Ectodermal cell (in vitro differentiated cells): ENCODE data around the gene DCAF6.

Experiments
- H3K27ac ChIP-seq: 2 replicates; pipeline ENCODE4 v1.7.0; 2013; ENCODE audit warnings: mild to moderate bottlenecking, low read depth, low read length; ENCODE audit not compliant: insufficient read depth, poor library complexity, severe bottlenecking
- H3K27me3 ChIP-seq: 2 replicates; pipeline ENCODE4 v1.7.0; 2013; ENCODE audit warnings: mild to moderate bottlenecking, low read length; ENCODE audit not compliant: insufficient read depth, control insufficient read depth, poor library complexity, severe bottlenecking
- H3K36me3 ChIP-seq: one replicate; pipeline ENCODE4 v1.7.0; 2013; ENCODE audit warnings: low read length; ENCODE audit not compliant: control insufficient read depth, insufficient read depth
- H3K4me1 ChIP-seq: one replicate; pipeline ENCODE4 v1.7.0; 2013; ENCODE audit warnings: low read length; ENCODE audit not compliant: control insufficient read depth, insufficient read depth
- H3K4me3 ChIP-seq: 2 replicates; pipeline ENCODE4 v1.7.0; 2013; ENCODE audit warnings: low read depth, low read length, control low read depth; ENCODE audit not compliant: insufficient read depth
- H3K9me3 ChIP-seq: 2 replicates; pipeline ENCODE4 v1.7.0; 2013; ENCODE audit warnings: mild to moderate bottlenecking, low read length, moderate library complexity; ENCODE audit not compliant: control insufficient read depth
- WGBS, 2 experiments: methylation state at CpG; one replicate each; pipeline ENCODE4 v1.1.7; 2013; ENCODE audit warnings: missing lambda C conversion rate in 2 of 2; 5-methylcytosine and 5-hydroxymethylcytosine counted together

DCAF6 gene

DNA sequence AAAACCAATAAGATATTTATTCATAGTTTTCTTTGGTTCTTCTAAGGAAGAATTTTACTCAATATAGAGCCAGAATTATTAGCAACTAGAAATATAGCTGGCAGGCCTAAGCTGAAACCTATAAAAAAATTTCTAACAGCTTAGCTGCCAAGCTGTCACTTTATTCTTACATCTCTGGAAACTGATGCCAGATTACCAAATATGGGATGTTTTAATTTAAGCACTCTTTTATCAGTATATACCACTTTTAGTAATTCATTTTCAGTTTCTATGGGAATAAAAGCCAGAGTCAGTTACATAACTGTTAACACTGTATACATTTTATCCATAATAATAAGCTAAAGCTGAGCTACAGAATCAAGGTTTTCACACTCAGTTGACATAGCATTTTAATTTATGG is 69.0 kb downstream of the DCAF6 start:
- Histone ChIP-seq H3K27ac (no peak overlapping the region), H3K27me3 (no peaks in the 10 kb centered on the region), H3K4me3 (no peak overlapping the region), H3K9me3 (no peaks in the 10 kb centered on the region), H3K4me1 (no peaks in the 10 kb centered on the region), H3K36me3 (peaks cover 4% of the 10 kb centered on the region)

DNA sequence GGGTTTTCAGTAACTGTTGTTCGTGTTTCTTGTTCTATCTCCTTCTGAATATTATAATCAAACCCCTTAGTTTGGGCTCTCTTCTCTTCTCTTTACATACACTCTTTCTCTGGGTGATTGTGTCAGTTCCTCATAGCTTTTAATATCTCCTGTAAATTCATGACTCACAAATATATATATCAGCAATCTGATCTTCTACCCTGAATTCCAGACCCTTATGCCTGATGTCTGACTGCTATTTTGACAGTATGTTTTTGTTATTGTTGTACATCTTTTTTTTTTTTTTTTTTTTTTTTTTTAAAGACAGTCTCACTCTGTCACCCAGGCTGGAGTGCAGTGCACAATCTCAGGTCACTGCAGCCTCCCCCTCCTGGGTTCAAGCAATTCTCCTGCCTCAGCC is 71.2 kb downstream of the DCAF6 start:
- peaks cover 4% of the 10 kb centered on the region for H3K36me3 ChIP-seq
- 100% methylated on average over 1 of the region's 1 CpG for WGBS, 2 experiments

DNA sequence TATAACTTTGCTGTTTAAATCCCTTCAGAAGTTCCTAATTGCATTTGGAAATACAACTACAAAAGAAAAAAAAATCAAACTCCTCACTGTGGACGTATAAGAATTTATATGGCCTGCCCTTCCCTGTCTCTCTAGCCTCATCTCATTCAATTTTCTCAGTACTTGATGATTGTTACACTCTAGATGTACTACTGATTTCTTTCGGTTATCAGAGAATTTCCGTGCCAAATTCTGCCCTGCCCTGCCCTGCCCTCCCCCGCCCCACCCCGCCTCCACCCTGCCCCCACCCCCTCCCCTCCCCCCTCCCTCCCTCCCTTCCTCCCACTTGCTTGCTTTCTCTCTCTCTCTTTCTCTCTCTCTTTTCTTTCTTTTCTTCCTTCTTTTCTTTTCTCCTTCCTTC is 72.1 kb downstream of the DCAF6 start:
- Histone ChIP-seq H3K4me1 (no peaks in the 10 kb centered on the region), H3K9me3 (no peaks in the 10 kb centered on the region), H3K27me3 (no peaks in the 10 kb centered on the region), H3K4me3 (no peak overlapping the region), H3K36me3 (peaks cover 4% of the 10 kb centered on the region), H3K27ac (no peak overlapping the region)
- WGBS, 2 experiments, result 86 to 99% methylated on average over 1 to 3 of the region's 5 CpGs

More for the DNA sequence above, 71.2 kb downstream of the DCAF6 start:
- Histone ChIP-seq H3K27ac (no peak overlapping the region), H3K4me3 (no peak overlapping the region), H3K27me3 (no peaks in the 10 kb centered on the region), H3K4me1 (no peaks in the 10 kb centered on the region), H3K9me3 (no peaks in the 10 kb centered on the region)

DNA sequence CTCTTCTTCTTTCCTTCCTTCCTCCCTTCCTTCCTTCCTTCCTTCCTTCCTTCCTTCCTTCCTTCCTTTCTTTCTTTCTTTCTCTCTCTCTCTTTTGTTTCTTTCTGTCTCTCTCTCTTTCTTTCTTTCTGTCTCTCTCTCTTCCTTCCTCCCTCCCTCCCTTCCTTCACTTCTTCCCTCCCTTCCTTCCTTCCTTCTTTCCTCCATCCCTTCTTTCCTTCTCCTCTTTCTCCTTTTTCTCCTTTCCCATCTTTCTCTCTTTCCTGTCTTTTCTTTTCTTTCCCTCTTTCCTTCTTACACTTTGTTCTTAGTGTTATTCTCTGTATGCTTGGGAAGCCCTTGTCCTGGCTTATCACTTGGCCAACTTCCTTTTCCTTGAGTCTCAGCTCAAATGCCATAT is 72.8 kb downstream of the DCAF6 start:
- Histone ChIP-seq H3K4me1 (no peaks in the 10 kb centered on the region), H3K36me3 (peaks cover 4% of the 10 kb centered on the region), H3K27ac (no peak overlapping the region), H3K9me3 (no peaks in the 10 kb centered on the region), H3K4me3 (no peak overlapping the region), H3K27me3 (no peaks in the 10 kb centered on the region)

DNA sequence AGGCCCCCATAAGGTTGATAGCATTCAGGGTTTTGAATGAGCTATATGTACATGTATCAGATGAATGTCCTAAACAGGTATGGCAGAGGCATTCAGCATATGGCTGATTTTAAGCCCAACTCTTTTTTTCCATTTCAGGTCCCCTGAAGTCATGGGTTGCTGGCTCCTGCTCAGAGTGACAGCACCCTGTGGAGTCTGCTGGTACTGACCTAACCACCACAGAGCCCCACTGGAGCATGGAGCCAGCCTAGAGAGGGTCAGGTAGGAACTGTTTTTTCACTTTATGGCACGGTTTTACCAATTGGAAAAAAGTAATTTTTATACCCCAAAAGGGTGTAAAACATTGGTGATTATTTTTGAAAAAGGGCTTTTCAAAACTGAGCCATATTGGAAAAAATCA is 82.9 kb downstream of the DCAF6 start:
- Histone ChIP-seq H3K9me3 (no peaks in the 10 kb centered on the region), H3K4me1 (no peaks in the 10 kb centered on the region), H3K36me3 (no peaks in the 10 kb centered on the region), H3K27ac (no peak overlapping the region), H3K4me3 (no peak overlapping the region), H3K27me3 (no peaks in the 10 kb centered on the region)
- 83 to 92% methylated on average over 1 of the region's 1 CpG for WGBS, 2 experiments

DNA sequence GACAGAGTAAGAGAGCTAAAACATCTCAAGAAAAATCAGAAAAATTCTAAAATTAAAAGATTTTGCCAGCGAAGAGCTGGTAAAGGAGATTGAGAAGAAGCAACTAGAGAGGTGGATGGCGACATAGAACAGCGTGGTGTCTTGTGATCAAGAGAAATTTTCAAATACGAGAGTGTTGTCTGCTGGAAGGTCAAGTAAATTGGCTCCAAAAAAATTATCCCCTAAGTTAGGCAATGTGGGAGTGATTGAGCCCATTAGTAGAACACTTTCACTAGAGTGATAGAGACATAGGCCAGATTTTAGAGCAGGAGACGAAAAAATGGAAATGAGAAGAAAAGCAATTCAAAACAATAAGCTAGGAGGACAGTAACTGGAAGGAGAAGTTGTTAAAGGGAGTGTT is 94.7 kb downstream of the DCAF6 start:
- no peaks in the 10 kb centered on the region for H3K9me3 ChIP-seq
- H3K4me3 ChIP-seq, result no peak overlapping the region
- no peaks in the 10 kb centered on the region for H3K27me3 ChIP-seq
- H3K27ac ChIP-seq, result no peak overlapping the region
- whole genome bisulfite sequencing, 2 experiments, result 94 to 97% methylated on average over 5 of the region's 5 CpGs
- no peaks in the 10 kb centered on the region for H3K36me3 ChIP-seq
- H3K4me1 ChIP-seq, result no peaks in the 10 kb centered on the region

DNA sequence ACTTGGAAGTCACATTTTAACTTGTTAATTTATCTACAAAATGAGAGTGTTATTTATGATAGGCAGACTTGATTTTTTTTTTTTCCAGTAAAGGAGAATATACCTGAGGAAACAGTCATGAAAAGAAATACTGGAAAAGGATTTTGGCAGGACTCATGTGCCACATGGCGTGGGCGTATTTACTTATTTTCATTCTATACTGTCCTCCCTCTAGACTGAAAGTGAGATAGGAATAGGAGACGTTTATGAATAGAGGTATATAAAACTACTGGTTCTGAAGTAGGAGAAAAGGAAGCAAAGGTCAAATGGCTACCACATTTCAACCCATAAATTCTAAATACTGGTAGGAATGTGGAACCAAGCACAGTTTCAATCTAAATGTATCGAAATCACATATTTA is 95.1 kb downstream of the DCAF6 start:
- Histone ChIP-seq H3K27ac (no peak overlapping the region), H3K36me3 (no peaks in the 10 kb centered on the region), H3K27me3 (no peaks in the 10 kb centered on the region), H3K4me3 (no peak overlapping the region), H3K9me3 (no peaks in the 10 kb centered on the region), H3K4me1 (no peaks in the 10 kb centered on the region)
- 100% methylated on average over 2 of the region's 4 CpGs; no CpG with 5 or more reads in 1 of the 2 experiments for WGBS, 2 experiments

DNA sequence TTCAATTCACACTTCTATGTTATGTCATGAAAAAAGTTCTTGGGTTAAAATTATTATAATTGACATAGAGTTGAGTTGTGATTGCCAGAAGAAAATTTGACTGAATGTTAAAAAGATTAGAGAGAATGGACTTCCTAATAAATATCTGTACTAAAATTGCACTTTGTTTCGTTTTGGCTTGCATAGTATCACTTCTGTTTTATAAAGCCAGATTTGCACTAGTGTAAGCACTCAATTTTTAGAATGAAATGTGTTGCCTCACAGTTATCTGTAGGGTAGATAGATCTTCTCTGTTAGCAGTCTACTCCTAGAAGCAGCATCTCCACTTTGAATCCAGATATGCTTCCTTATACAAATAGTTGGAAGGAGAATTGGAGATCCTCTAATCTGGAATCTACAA is 95.5 kb downstream of the DCAF6 start:
- Histone ChIP-seq H3K4me3 (no peak overlapping the region), H3K36me3 (no peaks in the 10 kb centered on the region), H3K27ac (no peak overlapping the region), H3K4me1 (no peaks in the 10 kb centered on the region), H3K27me3 (no peaks in the 10 kb centered on the region), H3K9me3 (no peaks in the 10 kb centered on the region)
- WGBS, 2 experiments, result 83 to 100% methylated on average over 1 of the region's 1 CpG

DNA sequence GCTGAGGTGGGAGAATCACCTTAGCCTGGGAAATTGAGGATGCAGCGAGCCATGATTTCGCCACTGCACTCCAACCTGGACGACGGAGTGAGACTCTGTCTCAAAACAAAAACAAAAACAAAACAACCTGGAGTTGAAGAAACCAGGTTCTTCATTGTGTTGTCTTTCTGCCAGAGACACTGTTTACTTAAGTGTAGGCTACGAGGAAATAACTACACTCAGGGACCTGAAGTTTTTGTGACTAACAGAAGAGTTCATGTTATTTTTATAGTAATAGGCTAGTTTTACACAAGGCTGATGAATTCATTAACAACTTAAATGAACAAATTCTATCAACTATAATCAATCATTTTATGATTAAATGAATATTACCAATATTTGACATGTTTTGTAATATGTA is 98.9 kb downstream of the DCAF6 start:
- H3K4me1 ChIP-seq, result no peaks in the 10 kb centered on the region
- WGBS, 2 experiments, result 91 to 96% methylated on average over 5 of the region's 5 CpGs

DNA sequence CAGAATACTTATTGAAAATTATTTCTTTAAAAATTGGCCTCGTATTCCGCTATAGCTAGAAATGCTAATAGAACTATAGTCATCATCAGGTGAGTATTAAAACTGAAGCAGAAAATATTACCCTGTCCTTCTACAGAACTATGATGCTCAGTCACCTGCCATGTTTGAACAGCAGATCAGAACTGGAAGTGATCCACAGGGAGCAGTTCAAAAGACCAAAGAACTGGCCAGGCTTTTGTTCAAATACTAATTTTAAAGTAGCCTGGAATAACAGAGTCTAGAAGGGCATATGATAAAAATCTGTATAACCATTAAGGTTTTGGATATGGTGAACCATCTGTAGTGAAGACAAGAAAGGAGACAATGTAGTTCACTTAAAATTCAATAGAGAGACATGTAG is 105.9 kb downstream of the DCAF6 start:
- Histone ChIP-seq H3K9me3 (no peaks in the 10 kb centered on the region), H3K4me1 (no peaks in the 10 kb centered on the region), H3K4me3 (no peak overlapping the region), H3K27me3 (no peaks in the 10 kb centered on the region), H3K27ac (no peak overlapping the region), H3K36me3 (no peaks in the 10 kb centered on the region)
- 100% methylated on average over 1 to 2 of the region's 2 CpGs for WGBS, 2 experiments

More for the DNA sequence above, 98.9 kb downstream of the DCAF6 start:
- no peak overlapping the region for H3K4me3 ChIP-seq
- H3K36me3 ChIP-seq, result no peaks in the 10 kb centered on the region
- no peak overlapping the region for H3K27ac ChIP-seq
- H3K27me3 ChIP-seq, result no peaks in the 10 kb centered on the region
- no peaks in the 10 kb centered on the region for H3K9me3 ChIP-seq

DNA sequence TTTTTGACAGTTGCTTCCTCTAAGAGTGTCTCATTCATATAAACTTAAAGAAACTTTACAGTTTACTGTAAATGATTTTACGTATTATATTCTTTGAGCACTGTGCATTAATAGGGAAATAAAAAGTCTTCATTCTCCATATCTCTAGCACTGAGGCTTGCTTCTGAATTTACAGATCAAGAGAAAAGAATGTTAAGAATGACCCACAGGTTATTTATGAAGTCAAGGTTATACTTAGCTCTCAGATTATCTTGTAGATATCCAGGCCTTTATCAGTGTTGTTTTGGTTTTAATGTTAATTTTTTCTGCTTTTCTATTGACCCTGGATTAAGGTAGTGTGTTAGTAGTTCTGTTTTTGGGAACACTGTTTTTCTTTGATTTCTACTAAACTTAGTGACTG is 108.8 kb downstream of the DCAF6 start:
- H3K27me3 ChIP-seq, result no peaks in the 10 kb centered on the region
- no peak overlapping the region for H3K27ac ChIP-seq
- 80% methylated on average over 1 of the region's 1 CpG; no CpG with 5 or more reads in 1 of the 2 experiments for WGBS, 2 experiments
- H3K9me3 ChIP-seq, result no peaks in the 10 kb centered on the region
- no peaks in the 10 kb centered on the region for H3K4me1 ChIP-seq
- H3K36me3 ChIP-seq, result no peaks in the 10 kb centered on the region
- no peak overlapping the region for H3K4me3 ChIP-seq
